ENCODE results near the gene HIP1R. TPM values are rescaled to one million over a fixed set of nuclear protein-coding genes. Genes with fewer than 3 reads are reported as not detected.

The HIP1R gene
- total RNA-seq, 1 donor: 11.1 TPM

DNA sequence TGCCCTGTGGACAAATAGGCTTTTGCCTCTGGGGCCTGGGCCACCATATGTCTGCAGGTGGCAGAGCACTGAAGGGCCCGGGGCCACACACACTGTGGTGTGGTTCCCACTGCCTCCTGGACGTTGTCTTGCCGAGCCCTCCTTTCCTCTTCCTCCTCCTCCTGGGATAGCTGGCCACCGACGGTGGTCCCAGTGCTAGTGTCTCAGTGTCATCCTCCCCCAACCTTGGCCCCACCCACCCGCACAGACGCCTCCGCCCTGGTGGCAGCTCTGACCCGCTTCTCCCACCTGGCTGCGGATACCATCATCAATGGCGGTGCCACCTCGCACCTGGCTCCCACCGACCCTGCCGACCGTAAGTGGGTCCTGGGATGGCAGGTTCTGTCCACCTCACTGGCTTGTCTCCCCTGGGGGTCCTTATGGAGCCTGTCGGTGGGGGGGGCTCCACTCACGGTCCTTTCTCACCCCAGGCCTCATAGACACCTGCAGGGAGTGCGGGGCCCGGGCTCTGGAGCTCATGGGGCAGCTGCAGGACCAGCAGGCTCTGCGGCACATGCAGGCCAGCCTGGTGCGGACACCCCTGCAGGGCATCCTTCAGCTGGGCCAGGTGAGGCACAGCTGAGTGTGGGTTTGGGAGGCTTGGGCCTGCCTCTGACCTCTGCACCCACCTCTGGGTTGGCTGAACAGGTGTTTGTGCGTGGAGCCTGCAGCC lies 23.5 kb downstream of the HIP1R start:
- H3K4me3 ChIP-seq (ENCODE audit: low read depth, low read length): no peak overlapping the region
- no peak for DNase-seq (ENCODE audit: low read depth)

DNA sequence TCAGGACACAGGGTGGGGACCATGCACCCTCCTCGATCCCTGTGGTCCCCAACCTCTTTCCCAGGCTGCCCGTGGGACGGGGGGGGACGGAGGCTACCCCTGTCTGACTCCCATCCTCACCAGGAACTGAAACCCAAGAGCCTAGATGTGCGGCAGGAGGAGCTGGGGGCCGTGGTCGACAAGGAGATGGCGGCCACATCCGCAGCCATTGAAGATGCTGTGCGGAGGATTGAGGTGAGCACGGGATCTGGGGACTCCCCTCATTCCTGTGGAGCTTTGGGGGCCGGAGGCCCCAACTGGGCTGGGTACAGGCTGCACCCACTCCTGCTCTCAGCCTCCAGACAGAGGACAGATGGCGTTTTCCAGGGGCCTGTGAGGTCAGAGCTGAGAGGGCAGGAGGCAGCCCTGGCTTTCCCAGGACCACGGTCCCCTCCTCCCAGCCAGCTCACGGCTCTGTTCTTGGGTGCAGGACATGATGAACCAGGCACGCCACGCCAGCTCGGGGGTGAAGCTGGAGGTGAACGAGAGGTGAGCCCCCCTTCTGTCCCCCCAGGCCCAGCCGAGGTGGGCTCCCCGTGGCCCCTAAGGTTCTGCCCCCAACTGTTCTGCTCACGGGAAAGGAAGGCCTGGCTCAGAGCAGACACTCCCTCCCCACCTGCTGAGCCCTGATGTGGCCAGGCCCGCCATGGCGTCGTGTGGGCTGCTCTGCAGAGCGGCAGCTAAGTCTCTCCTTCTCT lies 24.2 kb downstream of the HIP1R start:
- DNase-seq (ENCODE audit: low read depth): no peak

More for the DNA sequence above, 23.5 kb downstream of the HIP1R start:
- no peak for TF ChIP-seq CTCF (IDR thresholded peaks at IDR 0.05; ENCODE audit: insufficient read depth, low read length)

GRCh38 chr12:122860040-122860853 lies 25.0 kb downstream of the HIP1R start:
- H3K4me3 ChIP-seq (ENCODE audit: low read depth, low read length): no peak overlapping the region
- peak; percentile 88 for TF ChIP-seq CTCF (IDR thresholded peaks at IDR 0.05; ENCODE audit: insufficient read depth, low read length)
- DNase-seq (ENCODE audit: low read depth): peak; percentile 82

More for the DNA sequence above, 24.2 kb downstream of the HIP1R start:
- no peak for TF ChIP-seq CTCF (IDR thresholded peaks at IDR 0.05; ENCODE audit: insufficient read depth, low read length)
- H3K4me3 ChIP-seq (ENCODE audit: low read depth, low read length): no peak overlapping the region

DNA sequence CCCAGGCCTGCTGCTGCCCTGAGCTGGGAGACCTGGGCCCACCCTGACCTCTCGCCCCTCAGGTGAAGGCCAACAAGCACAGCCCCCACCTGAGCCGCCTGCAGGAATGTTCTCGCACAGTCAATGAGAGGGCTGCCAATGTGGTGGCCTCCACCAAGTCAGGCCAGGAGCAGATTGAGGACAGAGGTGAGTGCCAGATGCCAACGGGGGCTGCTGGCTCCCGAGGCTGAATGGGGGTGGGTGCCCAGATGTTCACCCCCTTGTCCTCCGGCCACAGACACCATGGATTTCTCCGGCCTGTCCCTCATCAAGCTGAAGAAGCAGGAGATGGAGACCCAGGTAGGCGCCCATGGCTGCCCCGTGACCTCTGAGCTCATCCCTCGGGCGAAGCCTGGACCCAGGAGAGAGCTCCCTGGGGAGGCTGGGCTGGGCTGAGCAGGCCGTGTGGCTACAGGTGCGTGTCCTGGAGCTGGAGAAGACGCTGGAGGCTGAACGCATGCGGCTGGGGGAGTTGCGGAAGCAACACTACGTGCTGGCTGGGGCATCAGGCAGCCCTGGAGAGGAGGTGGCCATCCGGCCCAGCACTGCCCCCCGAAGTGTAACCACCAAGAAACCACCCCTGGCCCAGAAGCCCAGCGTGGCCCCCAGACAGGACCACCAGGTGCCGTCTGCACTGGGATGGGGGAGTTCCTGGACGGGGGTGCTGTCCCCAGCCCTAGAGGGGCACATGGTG lies 25.8 kb downstream of the HIP1R start:
- TF ChIP-seq CTCF (IDR thresholded peaks at IDR 0.05; ENCODE audit: insufficient read depth, low read length): no peak
- no peak overlapping the region for H3K4me3 ChIP-seq (ENCODE audit: low read depth, low read length)
- DNase-seq (ENCODE audit: low read depth): no peak

GRCh38 chr12:122861587-122861970 lies 26.3 kb downstream of the HIP1R start:
- no peak for TF ChIP-seq CTCF (IDR thresholded peaks at IDR 0.05; ENCODE audit: insufficient read depth, low read length)
- no peak overlapping the region for H3K4me3 ChIP-seq (ENCODE audit: low read depth, low read length)
- no peak for DNase-seq (ENCODE audit: low read depth)

- no peak for TF ChIP-seq CTCF (IDR thresholded peaks at IDR 0.05; ENCODE audit: insufficient read depth, low read length)
- no peak for DNase-seq (ENCODE audit: low read depth)
- no peak overlapping the region for H3K4me3 ChIP-seq (ENCODE audit: low read depth, low read length)
These were observed 26.9 kb downstream of the HIP1R start for GRCh38 chr12:122862110-122862634.
